HL-60 (cell line): Measurements from ENCODE around the gene GMEB2.

Experiments used
- GABPA ChIP-seq: IDR thresholded peaks from 2 replicates; pipeline ENCODE4 v1.6.1; 2012; ENCODE audit warnings: low read depth
- POLR2AphosphoS5 ChIP-seq: IDR thresholded peaks from 2 replicates; pipeline ENCODE4 v1.6.1; 2012; ENCODE audit warnings: low read depth
- TF ChIP-seq, protein P1 (sequence below): IDR thresholded peaks from one replicate; pipeline ENCODE4 v1.5.1; 2011; ENCODE audit warnings: low read length, control low read depth, inconsistent platforms; ENCODE audit not compliant: insufficient read depth

DNA sequence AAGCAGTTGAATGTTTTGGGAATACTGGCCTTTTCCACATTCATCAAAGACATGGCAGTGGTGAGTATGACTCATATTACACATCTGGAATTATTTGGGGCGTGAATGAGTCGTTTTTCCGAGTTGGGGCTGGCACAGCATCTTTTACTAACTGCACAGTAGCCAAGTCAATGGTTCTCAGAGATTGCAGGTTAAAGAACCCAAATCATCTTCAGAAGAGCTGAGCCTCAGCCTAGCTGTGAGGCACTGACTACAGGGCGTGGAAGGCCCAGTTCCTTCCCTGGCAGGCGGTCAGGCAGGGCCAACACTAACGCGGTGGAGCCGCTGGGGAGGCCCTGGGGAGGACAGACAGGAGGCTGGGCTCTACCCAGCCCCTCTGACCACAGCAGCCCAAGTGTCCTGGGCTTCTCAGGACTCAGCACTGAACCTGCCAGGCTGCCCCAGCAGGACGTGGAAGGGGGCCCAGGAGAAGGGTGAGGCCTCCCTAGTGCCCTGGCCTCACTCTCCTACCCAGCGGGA is 32.8 kb downstream of the GMEB2 start:
- TF ChIP-seq GABPA (no peak), POLR2AphosphoS5 (no peak)
- TF ChIP-seq, protein P1, sequence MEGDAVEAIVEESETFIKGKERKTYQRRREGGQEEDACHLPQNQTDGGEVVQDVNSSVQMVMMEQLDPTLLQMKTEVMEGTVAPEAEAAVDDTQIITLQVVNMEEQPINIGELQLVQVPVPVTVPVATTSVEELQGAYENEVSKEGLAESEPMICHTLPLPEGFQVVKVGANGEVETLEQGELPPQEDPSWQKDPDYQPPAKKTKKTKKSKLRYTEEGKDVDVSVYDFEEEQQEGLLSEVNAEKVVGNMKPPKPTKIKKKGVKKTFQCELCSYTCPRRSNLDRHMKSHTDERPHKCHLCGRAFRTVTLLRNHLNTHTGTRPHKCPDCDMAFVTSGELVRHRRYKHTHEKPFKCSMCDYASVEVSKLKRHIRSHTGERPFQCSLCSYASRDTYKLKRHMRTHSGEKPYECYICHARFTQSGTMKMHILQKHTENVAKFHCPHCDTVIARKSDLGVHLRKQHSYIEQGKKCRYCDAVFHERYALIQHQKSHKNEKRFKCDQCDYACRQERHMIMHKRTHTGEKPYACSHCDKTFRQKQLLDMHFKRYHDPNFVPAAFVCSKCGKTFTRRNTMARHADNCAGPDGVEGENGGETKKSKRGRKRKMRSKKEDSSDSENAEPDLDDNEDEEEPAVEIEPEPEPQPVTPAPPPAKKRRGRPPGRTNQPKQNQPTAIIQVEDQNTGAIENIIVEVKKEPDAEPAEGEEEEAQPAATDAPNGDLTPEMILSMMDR, result no peak
